Breast epithelium (tissue), 4 donors: ENCODE data around the gene KRT76. TPM values are rescaled to one million over a fixed set of nuclear protein-coding genes. Genes with fewer than 3 reads are reported as not detected.
A peak's percentile ranks its signal among the peaks of the same experiment; 100 is the strongest.

Experiments
- DNase-seq, 2 donors: peaks; one replicate each; pipeline ENCODE4 v3.0.0-alpha.2; 2019; ENCODE audit warnings: low spot score in 2 of 2
- H3K27ac ChIP-seq, 2 donors: fragments of 200-600 bp; sonication (generic) in 1 of 2; one replicate each; pipeline ENCODE4 v1.5.1; 2016 to 2019; ENCODE audit warnings: mild to moderate bottlenecking in 1 of 2
- H3K27me3 ChIP-seq, 2 donors: fragments of 200-600 bp; sonication (generic) in 1 of 2; one replicate each; pipeline versions ENCODE4 v1.5.1 to v1.6.0; 2017 to 2019; ENCODE audit warnings: control low read depth in 1 of 2, mild to moderate bottlenecking in 1 of 2
- H3K36me3 ChIP-seq: fragments of 200-600 bp; one replicate; pipeline ENCODE4 v1.5.1; 2019
- H3K4me1 ChIP-seq, 2 donors: fragments of 200-600 bp; sonication (generic); one replicate each; pipeline ENCODE4 v1.5.1; 2016 to 2019; ENCODE audit warnings: control low read depth in 1 of 2
- H3K4me3 ChIP-seq, 3 donors: fragments of 200-600 bp; sonication (generic); 1 replicate in 2 of 3; 2 replicates in 1 of 3; pipeline ENCODE4 v1.5.1; 2016 to 2019; ENCODE audit warnings: mild to moderate bottlenecking in 3 of 3, moderate library complexity in 2 of 3
- H3K9me3 ChIP-seq, 2 donors: fragments of 200-600 bp; sonication (generic) in 1 of 2; one replicate each; pipeline ENCODE4 v1.5.1; 2016 to 2019; ENCODE audit warnings: control low read depth in 1 of 2
- CTCF ChIP-seq, 3 donors: fragments of 450-650 bp; IDR thresholded peaks; one replicate each; pipeline ENCODE4 v1.5.1; 2016 to 2017; ENCODE audit warnings: antibody characterized with exemption in 3 of 3, mild to moderate bottlenecking in 3 of 3, moderate library complexity in 3 of 3
- POLR2A ChIP-seq: fragments of 450-650 bp; IDR thresholded peaks from one replicate; pipeline ENCODE4 v1.6.1; 2016; ENCODE audit warnings: antibody characterized with exemption, mild to moderate bottlenecking, moderate library complexity
- POLR2AphosphoS5 ChIP-seq, 3 donors: sonication (generic); formaldehyde crosslinking; IDR thresholded peaks; one replicate each; pipeline ENCODE4 v1.6.1; 2017; ENCODE audit warnings: antibody characterized with exemption in 3 of 3
- intact Hi-C: fragments of 100-400 bp; cut with DNase I; formaldehyde crosslinking; loops from one replicate; pipeline ENCODE4 v1.15.1; 2023; ENCODE audit warnings: low total_unique reads
- total RNA-seq, 3 donors: library from RNA; depleted of rRNA; stranded (reverse); fragments of >200 nt; gene quantifications; one replicate each; pipeline ENCODE4 v1.1.0, GENCODE V29; 2016

The KRT76 gene
- total RNA-seq, 3 donors from 2014 or later, result not detected

GRCh38 chr12:52745554-52745953 lies 31.6 kb downstream of the KRT76 start:
- peaks cover 0 to 8% of the 10 kb centered on the region in 2 donors for H3K27me3 ChIP-seq
- intact Hi-C loops, result no loop called here
- no peaks in the 10 kb centered on the region for H3K4me1 ChIP-seq
- DNase-seq, result no peak
- H3K9me3 ChIP-seq, result no peaks in the 10 kb centered on the region
- H3K4me3 ChIP-seq, result no peak overlapping the region
- H3K36me3 ChIP-seq, result no peaks in the 10 kb centered on the region
- no peak for TF ChIP-seq CTCF (IDR thresholded peaks at IDR 0.05)
- TF ChIP-seq POLR2AphosphoS5 (IDR thresholded peaks at IDR 0.05), result no peak
- TF ChIP-seq POLR2A, result no peak
- H3K27ac ChIP-seq, result no peak overlapping the region

- no peaks in the 10 kb centered on the region for H3K9me3 ChIP-seq
- no peaks in the 10 kb centered on the region for H3K4me1 ChIP-seq
- no peaks in the 10 kb centered on the region for H3K36me3 ChIP-seq
- peaks cover 0 to 8% of the 10 kb centered on the region in 2 donors for H3K27me3 ChIP-seq
- no peak overlapping the region for H3K4me3 ChIP-seq
- no peak overlapping the region for H3K27ac ChIP-seq
- TF ChIP-seq CTCF (IDR thresholded peaks at IDR 0.05) (no peak), POLR2AphosphoS5 (IDR thresholded peaks at IDR 0.05) (no peak)
- no peak for DNase-seq
- intact Hi-C loops, result no loop called here
Measured at GRCh38 chr12:52744493-52745156, 32.5 kb downstream of the KRT76 start.

- Histone ChIP-seq H3K4me3 (no peak overlapping the region), H3K9me3 (no peaks in the 10 kb centered on the region), H3K36me3 (no peaks in the 10 kb centered on the region), H3K4me1 (no peaks in the 10 kb centered on the region), H3K27me3 (peaks cover 0 to 8% of the 10 kb centered on the region in 2 donors), H3K27ac (no peak overlapping the region)
- intact Hi-C loops, result no loop called here
- TF ChIP-seq CTCF (IDR thresholded peaks at IDR 0.05) (no peak), POLR2AphosphoS5 (IDR thresholded peaks at IDR 0.05) (no peak), POLR2A (no peak)
- DNase-seq, result no peak
Measured at GRCh38 chr12:52742822-52743457, 34.2 kb downstream of the KRT76 start.

- intact Hi-C loops, result no loop called here
- no peak for TF ChIP-seq POLR2AphosphoS5 (IDR thresholded peaks at IDR 0.05)
- no peak for TF ChIP-seq POLR2A
- TF ChIP-seq CTCF (IDR thresholded peaks at IDR 0.05), result no peak
- no peak for DNase-seq
- Histone ChIP-seq H3K4me3 (no peak overlapping the region), H3K9me3 (no peaks in the 10 kb centered on the region), H3K27me3 (peaks cover 0 to 8% of the 10 kb centered on the region in 2 donors), H3K27ac (no peak overlapping the region), H3K36me3 (no peaks in the 10 kb centered on the region), H3K4me1 (no peaks in the 10 kb centered on the region)
Measured at GRCh38 chr12:52742196-52742580, 35.0 kb downstream of the KRT76 start.

GRCh38 chr12:52741375-52742195 lies 35.6 kb downstream of the KRT76 start:
- Histone ChIP-seq H3K4me3 (no peak overlapping the region), H3K4me1 (no peaks in the 10 kb centered on the region), H3K27me3 (peaks cover 0 to 11% of the 10 kb centered on the region in 2 donors), H3K36me3 (no peaks in the 10 kb centered on the region), H3K9me3 (no peaks in the 10 kb centered on the region), H3K27ac (no peak overlapping the region)
- intact Hi-C loops, result no loop called here
- no peak for TF ChIP-seq CTCF (IDR thresholded peaks at IDR 0.05)
- no peak for TF ChIP-seq POLR2AphosphoS5 (IDR thresholded peaks at IDR 0.05)
- no peak for TF ChIP-seq POLR2A
- DNase-seq, result peak in 1 of 2 donors; percentile 61
